Measurements from ENCODE around the gene CHDH.

The CHDH gene

GRCh38 chr3:53833053-53833645 is 13.1 kb downstream of the CHDH start:
- Histone ChIP-seq H3K9me3 (ENCODE audit: severe bottlenecking) (no peaks in the 10 kb centered on the region), H3K4me3 (ENCODE audit: severe bottlenecking) (no peak overlapping the region), H3K27me3 (ENCODE audit: insufficient read depth, poor library complexity, severe bottlenecking) (no peaks in the 10 kb centered on the region), H3K4me1 (ENCODE audit: insufficient read depth, poor library complexity, severe bottlenecking) (no peaks in the 10 kb centered on the region), H3K36me3 (ENCODE audit: low read depth) (no peaks in the 10 kb centered on the region), H3K27ac (ENCODE audit: poor library complexity, severe bottlenecking) (no peak overlapping the region)
- ATAC-seq (ENCODE audit: low read depth) = no peak
- DNase-seq (ENCODE audit: low spot score) = no peak
- no peak for TF ChIP-seq CTCF (IDR thresholded peaks at IDR 0.05; ENCODE audit: poor library complexity, severe bottlenecking)

GRCh38 chr3:53830944-53831343 is 15.3 kb downstream of the CHDH start:
- Histone ChIP-seq H3K4me1 (ENCODE audit: insufficient read depth, poor library complexity, severe bottlenecking) (no peaks in the 10 kb centered on the region), H3K27me3 (ENCODE audit: insufficient read depth, poor library complexity, severe bottlenecking) (no peaks in the 10 kb centered on the region), H3K4me3 (ENCODE audit: severe bottlenecking) (no peak overlapping the region), H3K9me3 (ENCODE audit: severe bottlenecking) (no peaks in the 10 kb centered on the region), H3K27ac (ENCODE audit: poor library complexity, severe bottlenecking) (no peak overlapping the region), H3K36me3 (ENCODE audit: low read depth) (no peaks in the 10 kb centered on the region)
- DNase-seq (ENCODE audit: low spot score) = no peak
- TF ChIP-seq CTCF (IDR thresholded peaks at IDR 0.05; ENCODE audit: poor library complexity, severe bottlenecking) = no peak
- no peak for ATAC-seq (ENCODE audit: low read depth)

GRCh38 chr3:53829605-53830004 is 16.6 kb downstream of the CHDH start:
- Histone ChIP-seq H3K9me3 (ENCODE audit: severe bottlenecking) (no peaks in the 10 kb centered on the region), H3K4me1 (ENCODE audit: insufficient read depth, poor library complexity, severe bottlenecking) (no peaks in the 10 kb centered on the region), H3K27me3 (ENCODE audit: insufficient read depth, poor library complexity, severe bottlenecking) (no peaks in the 10 kb centered on the region), H3K27ac (ENCODE audit: poor library complexity, severe bottlenecking) (no peak overlapping the region), H3K36me3 (ENCODE audit: low read depth) (no peaks in the 10 kb centered on the region), H3K4me3 (ENCODE audit: severe bottlenecking) (no peak overlapping the region)
- TF ChIP-seq CTCF (IDR thresholded peaks at IDR 0.05; ENCODE audit: poor library complexity, severe bottlenecking) = no peak
- DNase-seq (ENCODE audit: low spot score) = no peak
- ATAC-seq (ENCODE audit: low read depth) = no peak

- no peak for TF ChIP-seq CTCF (IDR thresholded peaks at IDR 0.05; ENCODE audit: poor library complexity, severe bottlenecking)
- no peak for DNase-seq (ENCODE audit: low spot score)
- ATAC-seq (ENCODE audit: low read depth) = no peak
- Histone ChIP-seq H3K4me3 (ENCODE audit: severe bottlenecking) (no peak overlapping the region), H3K27me3 (ENCODE audit: insufficient read depth, poor library complexity, severe bottlenecking) (no peaks in the 10 kb centered on the region), H3K27ac (ENCODE audit: poor library complexity, severe bottlenecking) (no peak overlapping the region), H3K4me1 (ENCODE audit: insufficient read depth, poor library complexity, severe bottlenecking) (no peaks in the 10 kb centered on the region), H3K36me3 (ENCODE audit: low read depth) (no peaks in the 10 kb centered on the region), H3K9me3 (ENCODE audit: severe bottlenecking) (no peaks in the 10 kb centered on the region)
These were observed 17.6 kb downstream of the CHDH start for GRCh38 chr3:53828581-53828980.

GRCh38 chr3:53826048-53826447 is 20.2 kb downstream of the CHDH start:
- H3K27ac ChIP-seq (ENCODE audit: poor library complexity, severe bottlenecking) = no peak overlapping the region
- no peak for ATAC-seq (ENCODE audit: low read depth)
- TF ChIP-seq CTCF (IDR thresholded peaks at IDR 0.05; ENCODE audit: poor library complexity, severe bottlenecking) = no peak
- no peaks in the 10 kb centered on the region for H3K27me3 ChIP-seq (ENCODE audit: insufficient read depth, poor library complexity, severe bottlenecking)
- H3K4me3 ChIP-seq (ENCODE audit: severe bottlenecking) = no peak overlapping the region
- H3K9me3 ChIP-seq (ENCODE audit: severe bottlenecking) = no peaks in the 10 kb centered on the region
- no peaks in the 10 kb centered on the region for H3K36me3 ChIP-seq (ENCODE audit: low read depth)
- DNase-seq (ENCODE audit: low spot score) = no peak
- H3K4me1 ChIP-seq (ENCODE audit: insufficient read depth, poor library complexity, severe bottlenecking) = no peaks in the 10 kb centered on the region
